ENCODE results near the gene OR5V1.
"Not testable (repeated sequence)": the region's sequence is repeated elsewhere in the genome, so short reads cannot be mapped to it uniquely, and the experiment has no call there.

Gene OR5V1

DNA sequence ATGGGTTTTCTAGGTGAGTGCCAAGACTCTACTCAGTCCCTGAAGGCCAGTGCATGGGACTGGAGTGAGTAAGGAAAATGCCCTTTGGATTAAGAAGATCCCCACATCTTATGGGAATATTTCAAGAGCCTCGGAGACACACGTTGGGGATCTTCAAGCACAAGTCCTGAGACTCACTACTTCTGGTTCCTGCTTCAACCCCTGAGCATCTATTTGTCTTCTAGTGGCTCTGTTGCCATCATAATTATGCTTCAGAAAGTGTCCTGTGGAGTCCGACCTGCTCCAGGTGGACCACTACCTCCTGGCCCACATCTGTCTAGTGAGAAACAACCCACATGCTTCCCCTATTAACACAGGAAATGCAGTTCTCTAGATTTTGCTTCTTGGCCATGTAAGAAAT is at the start of gene OR5V1:
TSS of gene OR5V1 (minus strand) at position 101 of the 400 bp plus-strand sequence. CDS start 12,670 bp downstream, outside the sequence.
- no peak within 1 kb of the TSS for H3K27ac Mint-ChIP-seq
- H3K36me3 Mint-ChIP-seq: no peaks in the 10 kb centered on the region
- no peaks in the 10 kb centered on the region for H3K9me3 Mint-ChIP-seq
- no peak within 1 kb of the TSS for H3K4me3 Mint-ChIP-seq
- H3K27me3 Mint-ChIP-seq: peaks cover 17% of the 10 kb centered on the region
- no peaks in the 10 kb centered on the region for H3K4me1 Mint-ChIP-seq

DNA sequence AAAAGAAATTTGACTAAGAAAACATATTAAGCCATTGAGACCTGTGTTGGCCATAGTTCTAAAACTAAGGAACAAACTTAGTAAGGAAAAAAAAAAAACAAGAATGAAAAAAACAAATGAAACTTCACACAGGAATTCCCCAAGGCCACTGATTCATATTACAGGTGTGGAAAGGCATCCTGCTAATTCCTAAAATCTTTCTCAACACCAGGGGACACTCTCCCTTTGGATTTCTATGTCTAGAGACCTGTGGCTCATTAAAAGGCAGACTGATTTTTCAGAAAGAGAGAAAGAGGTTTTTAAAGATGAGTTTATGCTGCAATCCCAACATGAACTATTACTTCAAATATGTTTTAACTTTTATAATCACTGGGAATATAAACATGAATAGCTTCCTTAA is 45.9 kb upstream of the OR5V1 start, which contains the start of gene OR12D1:
TSS of gene OR12D1 (plus strand) at position 341 of the 400 bp plus-strand sequence.
- peaks cover 29% of the 10 kb centered on the region for H3K27me3 Mint-ChIP-seq

DNA sequence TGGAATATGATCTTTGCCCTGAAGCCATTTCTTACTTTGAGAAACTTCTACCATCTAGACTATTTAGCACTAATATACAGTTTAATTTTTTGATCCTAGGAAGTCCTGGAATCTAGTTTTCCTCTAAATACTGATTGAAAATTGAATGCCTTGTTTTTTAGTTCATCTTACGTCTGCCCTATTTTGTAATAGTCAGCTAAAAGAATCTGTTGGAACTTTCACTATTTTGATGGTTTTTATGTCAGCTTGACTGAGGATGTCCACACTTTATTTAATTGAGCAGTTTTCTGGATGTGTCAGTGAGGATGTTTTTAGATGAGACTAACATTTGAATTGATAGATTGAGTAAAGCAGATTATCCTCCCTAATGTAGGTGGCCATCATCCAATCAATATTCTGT is 35.1 kb upstream of the OR5V1 start:
- Mint-ChIP-seq H3K27me3 (peaks cover 31% of the 10 kb centered on the region), H3K27ac (no peak overlapping the region), H3K36me3 (no peaks in the 10 kb centered on the region), H3K9me3 (peaks cover 6% of the 10 kb centered on the region), H3K4me3 (no peak overlapping the region), H3K4me1 (no peaks in the 10 kb centered on the region)

More for the DNA sequence above, 45.9 kb upstream of the OR5V1 start, which contains the start of gene OR12D1:
- H3K4me1 Mint-ChIP-seq: no peaks in the 10 kb centered on the region
- H3K9me3 Mint-ChIP-seq: peaks cover 18% of the 10 kb centered on the region
- no peak within 1 kb of the TSS for H3K4me3 Mint-ChIP-seq
- peaks cover 1% of the 10 kb centered on the region for H3K36me3 Mint-ChIP-seq
- no peak within 1 kb of the TSS for H3K27ac Mint-ChIP-seq

DNA sequence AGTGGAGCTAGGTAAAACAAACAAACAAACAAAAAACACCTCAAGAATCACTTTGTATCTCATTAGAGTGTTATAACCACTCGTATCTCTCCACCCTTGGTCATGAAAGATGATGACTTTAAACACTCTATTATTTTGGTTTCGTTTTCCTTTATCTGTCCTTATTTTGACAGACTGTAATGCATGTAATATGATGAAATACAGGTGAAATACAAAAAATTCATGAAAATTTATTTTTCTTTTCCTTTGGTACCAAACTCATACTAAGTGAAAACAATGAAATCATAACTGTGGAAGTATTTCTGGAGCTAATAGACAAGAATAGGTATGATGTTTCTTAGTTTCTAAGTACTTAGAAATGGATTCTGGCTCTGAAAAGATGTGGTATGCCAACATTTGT is 30.9 kb upstream of the OR5V1 start:
- H3K27ac Mint-ChIP-seq: no peak overlapping the region
- H3K27me3 Mint-ChIP-seq: peaks cover 40% of the 10 kb centered on the region
- peaks cover 6% of the 10 kb centered on the region for H3K9me3 Mint-ChIP-seq
- no peaks in the 10 kb centered on the region for H3K36me3 Mint-ChIP-seq
- H3K4me1 Mint-ChIP-seq: no peaks in the 10 kb centered on the region
- H3K4me3 Mint-ChIP-seq: no peak overlapping the region

DNA sequence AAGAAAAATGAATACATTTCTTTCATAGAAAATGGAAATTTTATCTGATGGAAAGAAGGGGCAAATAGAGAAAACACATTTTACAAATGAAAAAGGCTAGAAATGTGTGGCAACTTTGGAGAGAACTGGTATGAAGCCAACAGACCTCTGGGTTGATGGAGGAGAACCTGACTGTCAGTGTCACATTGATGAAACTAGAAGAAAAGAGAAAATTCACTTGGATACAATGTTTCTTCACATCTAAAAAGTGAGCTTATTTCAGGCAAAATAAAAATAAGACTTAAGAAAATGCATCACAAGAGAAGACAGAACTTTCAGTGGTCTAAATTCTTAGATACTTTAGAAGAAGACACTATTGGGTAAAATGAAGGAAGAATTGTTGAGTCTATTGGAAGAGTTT is 26.7 kb upstream of the OR5V1 start, which contains the start of gene OR12D2:
TSS of gene OR12D2 (plus strand) at position 301 of the 400 bp plus-strand sequence. CDS start 1,069 bp downstream, outside the sequence.
- H3K4me1 Mint-ChIP-seq: no peaks in the 10 kb centered on the region
- no peaks in the 10 kb centered on the region for H3K36me3 Mint-ChIP-seq
- H3K9me3 Mint-ChIP-seq: peaks cover 1% of the 10 kb centered on the region
- H3K27ac Mint-ChIP-seq: no peak within 1 kb of the TSS
- no peak within 1 kb of the TSS for H3K4me3 Mint-ChIP-seq
- H3K27me3 Mint-ChIP-seq: peaks cover 34% of the 10 kb centered on the region

DNA sequence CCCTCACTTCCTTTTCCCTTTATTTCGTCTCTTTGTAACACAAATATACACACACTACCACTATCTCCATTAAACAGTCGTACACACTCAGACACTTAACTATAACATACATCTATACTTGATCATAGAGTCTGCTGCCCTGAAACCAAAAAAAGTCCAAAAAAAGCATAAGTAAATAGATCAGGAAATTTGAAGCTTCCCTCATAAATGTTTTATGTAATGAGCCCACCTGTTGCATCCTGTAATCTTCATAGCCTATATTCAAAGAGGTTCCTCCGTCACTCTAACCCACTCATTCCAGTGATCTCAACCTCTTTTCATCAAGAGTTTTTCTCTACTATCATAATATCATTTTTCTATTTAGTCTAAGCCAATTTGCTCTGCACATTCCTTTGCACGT is 19.9 kb upstream of the OR5V1 start:
- no peaks in the 10 kb centered on the region for H3K36me3 Mint-ChIP-seq
- H3K27me3 Mint-ChIP-seq: peaks cover 25% of the 10 kb centered on the region
- no peak overlapping the region for H3K4me3 Mint-ChIP-seq
- H3K4me1 Mint-ChIP-seq: no peaks in the 10 kb centered on the region
- H3K27ac Mint-ChIP-seq: no peak overlapping the region
- no peaks in the 10 kb centered on the region for H3K9me3 Mint-ChIP-seq

DNA sequence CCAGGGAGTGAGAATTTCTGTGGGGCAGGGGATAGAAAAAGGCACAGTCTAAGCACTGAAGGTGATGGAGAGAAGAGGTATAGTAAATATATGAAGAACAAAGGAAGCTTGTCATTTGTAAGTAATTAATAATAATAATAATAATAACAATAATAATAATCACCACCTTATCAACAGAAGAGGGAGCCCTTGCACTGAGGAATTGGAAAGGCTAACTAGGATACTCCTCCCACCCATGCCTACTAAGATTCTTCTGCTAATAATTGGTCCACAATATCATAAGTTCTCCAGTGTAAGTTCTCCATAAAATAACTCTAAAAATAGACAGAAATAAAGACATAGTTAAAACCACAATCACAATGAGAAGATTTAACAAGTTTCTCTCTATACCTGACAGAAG is 7.3 kb upstream of the OR5V1 start:
- Mint-ChIP-seq H3K4me3 (no peak overlapping the region), H3K36me3 (no peaks in the 10 kb centered on the region), H3K27me3 (peaks cover 28% of the 10 kb centered on the region), H3K27ac (no peak overlapping the region), H3K4me1 (no peaks in the 10 kb centered on the region), H3K9me3 (no peaks in the 10 kb centered on the region)

DNA sequence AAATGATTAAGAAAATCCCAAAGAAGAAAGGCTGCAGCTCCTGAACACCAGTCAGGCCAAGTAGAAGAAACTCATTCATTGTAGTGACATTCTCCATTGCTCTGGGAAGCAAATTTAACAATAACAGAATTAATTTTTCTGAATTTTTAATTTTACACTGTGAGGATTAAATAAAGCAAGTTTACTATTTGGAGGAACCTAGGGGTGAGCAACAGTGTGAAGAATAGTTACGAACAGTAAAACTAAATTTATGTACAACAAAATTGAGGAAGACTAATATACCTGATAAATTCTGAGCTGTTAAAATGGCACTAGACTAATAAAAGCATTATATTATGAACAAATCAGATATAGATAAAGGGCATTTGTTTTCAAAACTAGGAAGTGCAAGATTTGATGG is 6.5 kb upstream of the OR5V1 start, which contains the start of gene OR12D3:
TSS of gene OR12D3 (minus strand) at position 101 of the 400 bp plus-strand sequence. CDS start at position 97, 4 bp downstream.
- H3K27ac Mint-ChIP-seq: no peak within 1 kb of the TSS
- peaks cover 32% of the 10 kb centered on the region for H3K27me3 Mint-ChIP-seq
- no peaks in the 10 kb centered on the region for H3K9me3 Mint-ChIP-seq
- H3K36me3 Mint-ChIP-seq: no peaks in the 10 kb centered on the region
- H3K4me1 Mint-ChIP-seq: no peaks in the 10 kb centered on the region
- H3K4me3 Mint-ChIP-seq: no peak within 1 kb of the TSS

DNA sequence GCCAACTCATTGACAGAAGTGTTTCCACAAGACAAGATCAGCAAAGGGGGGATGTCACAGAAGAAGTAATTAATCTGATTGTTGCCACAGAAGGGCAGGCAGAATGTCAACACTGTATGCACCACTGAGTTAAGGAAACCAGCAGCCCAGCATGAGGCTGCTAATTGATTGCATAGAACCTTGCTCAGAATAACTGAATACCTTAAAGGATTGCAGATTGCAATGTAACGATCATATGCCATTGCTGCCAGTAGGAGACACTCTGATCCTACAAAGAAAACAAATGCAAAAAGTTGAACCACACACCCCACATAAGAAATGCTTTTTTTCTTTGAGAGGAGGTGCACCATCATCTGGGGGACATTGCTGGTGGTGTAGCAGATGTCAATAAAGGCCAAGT is 13.1 kb downstream of the OR5V1 start:
- H3K4me3 Mint-ChIP-seq: no peak overlapping the region
- peaks cover 36% of the 10 kb centered on the region for H3K27me3 Mint-ChIP-seq
- no peak overlapping the region for H3K27ac Mint-ChIP-seq
- H3K9me3 Mint-ChIP-seq: peaks cover 6% of the 10 kb centered on the region
- no peaks in the 10 kb centered on the region for H3K4me1 Mint-ChIP-seq
- no peaks in the 10 kb centered on the region for H3K36me3 Mint-ChIP-seq

DNA sequence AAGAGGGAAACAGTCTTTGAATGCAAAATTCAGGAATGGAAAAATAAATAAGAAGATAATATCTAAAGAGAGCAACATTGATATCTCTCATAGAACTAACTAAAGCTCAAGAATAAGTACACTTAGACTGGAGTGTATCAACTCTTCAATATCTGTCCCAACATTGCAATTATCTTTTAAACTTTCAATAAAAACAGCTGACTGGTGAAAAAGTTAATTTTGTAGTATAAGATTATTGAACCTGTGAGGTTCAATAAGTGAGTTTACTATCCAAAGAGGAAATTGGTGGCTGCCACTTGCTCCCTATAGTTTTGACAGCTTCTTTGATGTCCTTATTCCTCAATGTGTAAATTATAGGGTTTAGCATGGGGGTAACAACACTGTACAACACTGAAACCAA is 13.7 kb downstream of the OR5V1 start:
- no peak overlapping the region for H3K4me3 Mint-ChIP-seq
- H3K9me3 Mint-ChIP-seq: peaks cover 6% of the 10 kb centered on the region
- peaks cover 37% of the 10 kb centered on the region for H3K27me3 Mint-ChIP-seq
- no peaks in the 10 kb centered on the region for H3K4me1 Mint-ChIP-seq
- H3K27ac Mint-ChIP-seq: no peak overlapping the region
- no peaks in the 10 kb centered on the region for H3K36me3 Mint-ChIP-seq

DNA sequence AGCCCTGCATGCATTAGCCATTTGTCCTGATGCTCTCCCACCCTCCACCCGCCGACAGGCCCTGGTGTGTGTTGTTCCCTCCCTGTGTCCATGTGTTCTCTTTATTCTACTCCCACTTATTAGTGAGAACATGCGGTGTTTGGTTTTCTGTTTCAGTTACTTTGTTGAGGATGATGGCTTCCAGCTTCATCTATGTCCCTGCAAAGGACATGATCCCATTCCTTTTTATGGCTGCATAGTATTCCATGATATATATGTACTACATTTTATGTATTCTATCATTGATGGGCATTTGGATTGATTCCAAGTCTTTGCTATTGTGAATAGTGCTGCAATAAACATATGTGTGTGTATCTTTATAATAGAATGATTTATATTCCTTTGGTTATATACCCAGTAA is 19.3 kb downstream of the OR5V1 start:
- not testable (repeated sequence) for H3K4me1 Mint-ChIP-seq, H3K4me3 Mint-ChIP-seq, H3K36me3 Mint-ChIP-seq, H3K9me3 Mint-ChIP-seq, H3K27ac Mint-ChIP-seq
- H3K27me3 Mint-ChIP-seq: peaks cover 27% of the 10 kb centered on the region

DNA sequence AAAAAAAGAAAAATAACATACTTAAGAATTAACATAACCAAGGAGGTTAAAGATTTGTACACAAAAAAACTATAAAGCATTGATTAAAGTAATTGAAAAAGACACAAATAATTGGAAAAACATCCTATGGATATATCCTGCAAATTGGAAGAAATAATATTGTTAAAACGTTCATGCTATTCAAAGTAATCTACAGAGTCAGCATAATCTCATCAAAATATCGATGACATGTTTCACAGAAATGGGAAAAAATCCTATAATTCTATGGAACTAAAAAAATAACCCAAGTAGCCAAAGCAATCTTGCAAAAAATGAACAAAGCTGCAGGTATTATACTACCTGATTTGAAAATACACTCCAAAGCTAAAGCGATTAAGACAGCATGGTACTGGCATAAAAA is 23.3 kb downstream of the OR5V1 start:
- H3K9me3 Mint-ChIP-seq: no peaks in the 10 kb centered on the region
- no peak overlapping the region for H3K4me3 Mint-ChIP-seq
- peaks cover 11% of the 10 kb centered on the region for H3K27me3 Mint-ChIP-seq
- no peak overlapping the region for H3K27ac Mint-ChIP-seq
- H3K4me1 Mint-ChIP-seq: no peaks in the 10 kb centered on the region
- no peaks in the 10 kb centered on the region for H3K36me3 Mint-ChIP-seq

DNA sequence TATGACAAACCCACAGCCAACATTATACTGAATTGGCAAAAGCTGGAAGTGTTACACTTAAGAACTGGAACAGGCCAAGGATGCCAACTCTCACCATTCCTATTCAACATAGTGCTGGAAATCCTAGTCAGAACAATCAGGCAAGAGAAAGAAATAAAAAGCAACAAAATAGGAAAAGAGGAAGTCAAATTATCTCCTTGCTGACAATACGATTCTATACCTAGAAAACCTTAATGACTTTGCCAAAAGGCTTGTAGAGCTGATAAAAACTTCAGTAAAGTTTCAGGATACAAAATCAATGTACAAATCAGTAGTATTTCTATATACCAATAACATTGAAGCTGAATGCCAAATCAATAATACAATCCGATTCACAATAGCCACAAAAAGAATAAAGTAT is 32.4 kb downstream of the OR5V1 start:
- peaks cover 35% of the 10 kb centered on the region for H3K27me3 Mint-ChIP-seq
- H3K4me3 Mint-ChIP-seq: no peak overlapping the region
- no peak overlapping the region for H3K27ac Mint-ChIP-seq
- peaks cover 4% of the 10 kb centered on the region for H3K9me3 Mint-ChIP-seq
- H3K36me3 Mint-ChIP-seq: no peaks in the 10 kb centered on the region
- H3K4me1 Mint-ChIP-seq: no peaks in the 10 kb centered on the region

DNA sequence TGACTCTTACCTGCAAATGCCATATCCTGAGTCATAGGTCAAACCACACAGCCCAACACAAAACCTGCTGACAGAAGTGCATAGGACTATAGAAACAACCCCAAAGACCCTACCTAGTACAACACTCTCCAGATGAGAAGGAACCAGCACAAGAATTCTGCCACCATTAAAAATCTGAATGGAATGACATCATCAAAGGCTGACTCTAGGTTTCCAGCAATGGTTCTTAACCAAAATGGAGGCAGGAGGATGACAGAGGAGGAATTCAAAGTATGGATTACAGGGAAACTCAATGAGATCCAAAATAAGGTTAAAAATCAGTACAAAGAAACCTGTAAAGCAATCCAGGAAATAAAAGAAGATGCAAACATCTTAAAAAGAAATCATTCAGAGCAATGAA is 36.0 kb downstream of the OR5V1 start:
- Mint-ChIP-seq H3K36me3 (no peaks in the 10 kb centered on the region), H3K27me3 (peaks cover 41% of the 10 kb centered on the region), H3K9me3 (peaks cover 4% of the 10 kb centered on the region), H3K27ac (no peak overlapping the region), H3K4me3 (no peak overlapping the region), H3K4me1 (no peaks in the 10 kb centered on the region)

DNA sequence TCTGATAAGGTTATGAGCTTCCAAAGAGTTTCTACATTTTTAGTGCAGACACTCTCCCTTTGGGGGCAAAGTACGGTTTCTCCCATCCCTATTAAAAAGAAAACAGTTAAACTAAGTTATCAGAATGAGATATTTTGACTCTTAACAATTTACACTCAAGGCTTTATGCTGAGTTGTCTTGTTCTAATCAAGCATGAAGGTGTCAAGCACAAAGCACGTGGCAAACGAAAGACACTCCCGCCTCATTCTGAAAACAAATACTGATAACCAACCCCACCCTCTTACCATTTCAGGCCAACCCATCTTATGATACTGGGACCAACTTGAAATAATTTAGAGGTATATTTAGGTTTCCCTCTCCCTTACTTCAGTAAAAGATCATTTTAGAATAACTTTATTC is 42.9 kb downstream of the OR5V1 start:
- Mint-ChIP-seq H3K9me3 (no peaks in the 10 kb centered on the region), H3K36me3 (no peaks in the 10 kb centered on the region), H3K27ac (no peak overlapping the region), H3K27me3 (peaks cover 42% of the 10 kb centered on the region), H3K4me1 (no peaks in the 10 kb centered on the region), H3K4me3 (no peak overlapping the region)

DNA sequence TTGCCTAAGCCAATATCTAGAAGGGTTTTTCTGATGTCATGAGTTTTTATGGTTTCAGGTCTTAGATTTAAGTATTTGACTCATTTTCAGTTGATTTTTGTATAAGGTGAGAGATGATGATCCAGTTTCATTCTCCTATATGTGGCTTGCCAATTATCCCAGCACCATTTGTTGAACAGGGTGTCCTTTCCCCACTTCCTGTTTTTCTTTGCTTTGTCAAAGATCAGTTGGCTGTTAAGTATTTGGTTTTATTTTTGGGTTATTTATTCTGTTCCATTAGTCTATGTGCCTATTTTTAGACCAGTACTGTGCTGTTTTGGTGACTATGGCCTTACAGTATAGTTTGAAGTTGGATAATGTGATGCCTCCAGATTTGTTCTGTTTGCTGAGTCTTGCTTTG is 45.3 kb downstream of the OR5V1 start:
- H3K27me3 Mint-ChIP-seq: peaks cover 33% of the 10 kb centered on the region
- H3K27ac Mint-ChIP-seq, H3K4me1 Mint-ChIP-seq, H3K9me3 Mint-ChIP-seq, H3K4me3 Mint-ChIP-seq, H3K36me3 Mint-ChIP-seq: not testable (repeated sequence)

DNA sequence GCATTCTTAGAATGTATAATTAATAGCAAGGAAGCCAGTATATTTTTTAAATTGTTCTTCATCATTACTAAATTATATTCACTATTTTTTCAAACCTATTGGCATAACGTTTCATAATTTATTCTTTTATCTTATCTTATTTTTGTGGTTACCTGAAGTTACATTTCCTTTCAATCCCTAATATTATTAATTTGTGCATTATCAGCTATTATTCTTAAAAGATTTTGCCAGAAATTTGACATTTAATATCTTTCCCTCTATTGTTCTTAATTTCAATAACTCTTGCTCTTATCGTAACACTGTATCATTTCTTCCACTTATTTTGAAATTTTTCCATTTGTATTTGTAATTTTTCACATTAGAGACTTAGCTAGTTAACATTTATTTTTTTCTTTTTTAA is 48.7 kb downstream of the OR5V1 start:
- no peak overlapping the region for H3K27ac Mint-ChIP-seq
- no peaks in the 10 kb centered on the region for H3K36me3 Mint-ChIP-seq
- H3K4me3 Mint-ChIP-seq: no peak overlapping the region
- no peaks in the 10 kb centered on the region for H3K4me1 Mint-ChIP-seq
- no peaks in the 10 kb centered on the region for H3K9me3 Mint-ChIP-seq
- peaks cover 27% of the 10 kb centered on the region for H3K27me3 Mint-ChIP-seq
